Kidney (tissue), 14 donors: Measurements from ENCODE around the gene BNC2. TPM values are rescaled to one million over a fixed set of nuclear protein-coding genes. Genes with fewer than 3 reads are reported as not detected.

Experiments used
- DNase-seq, 5 donors: peaks; one replicate each; pipeline ENCODE4 v3.0.0-alpha.2; 2013 to 2020
- FAIRE-seq: peaks from 2 replicates; lab custom pipeline; 2012; peaks lifted over from hg19 to GRCh38; lab: Jason Lieb, UNC
- H3K27ac ChIP-seq, 2 donors: one replicate each; pipeline ENCODE4 v1.7.0; 2013; ENCODE audit warnings: low read depth in 2 of 2, low read length in 2 of 2, inconsistent platforms in 1 of 2
- H3K27me3 ChIP-seq: one replicate; pipeline ENCODE4 v1.7.1; 2013; ENCODE audit warnings: low read length, inconsistent platforms; ENCODE audit not compliant: control insufficient read depth, insufficient read depth
- H3K36me3 ChIP-seq, 3 donors: one replicate each; pipeline versions ENCODE4 v1.7.0 to v1.7.1; 2013; ENCODE audit warnings: low read length in 3 of 3, control low read depth in 1 of 3, inconsistent platforms in 1 of 3; ENCODE audit not compliant: insufficient read depth in 3 of 3, control insufficient read depth in 2 of 3
- H3K4me1 ChIP-seq, 3 donors: one replicate each; pipeline versions ENCODE4 v1.7.0 to v1.7.1; 2013; ENCODE audit warnings: low read length in 3 of 3, inconsistent platforms in 1 of 3, low read depth in 1 of 3; ENCODE audit not compliant: control insufficient read depth in 2 of 3, insufficient read depth in 2 of 3
- H3K4me3 ChIP-seq, 3 donors: one replicate each; pipeline versions ENCODE4 v1.7.0 to v1.8.1; 2013; ENCODE audit warnings: low read length in 3 of 3, control low read depth in 1 of 3, inconsistent platforms in 1 of 3
- H3K9ac ChIP-seq, 3 donors: one replicate each; pipeline versions ENCODE4 v1.7.0 to v1.7.1; 2013; ENCODE audit warnings: low read length in 3 of 3, control low read depth in 1 of 3, inconsistent platforms in 1 of 3
- H3K9me3 ChIP-seq, 3 donors: one replicate each; pipeline versions ENCODE4 v1.7.0 to v1.7.1; 2013; ENCODE audit warnings: low read length in 3 of 3, control low read depth in 1 of 3, inconsistent platforms in 1 of 3; ENCODE audit not compliant: control insufficient read depth in 2 of 3, insufficient read depth in 1 of 3
- intact Hi-C: fragments of 100-400 bp; cut with DNase I; formaldehyde crosslinking; loops from one replicate; pipeline ENCODE4 v1.11.1; 2022
- polyA plus RNA-seq: library from polyadenylated mRNA; stranded (reverse); fragments of 350-450 nt; fragmentation: Illumina TruSeq; extraction: RNeasy Lipid Tissue Mini Kit (QIAGEN cat#74804); gene quantifications from one replicate; pipeline ENCODE4 v1.2.3, GENCODE V29; 2014; ENCODE audit warnings: low read depth, low replicate concordance; ENCODE audit not compliant: insufficient read depth
- total RNA-seq: library from RNA; stranded (reverse); fragmentation: NEBNext Ultra II Directional; extraction: Animal tissue kit (Norgen Biotek cat#: 25700); gene quantifications from one replicate; pipeline ENCODE4 v1.2.1, GENCODE V29; 2021
- TF ChIP-seq, protein P1 (sequence below): IDR thresholded peaks from 3 replicates; pipeline ENCODE4 v1.5.1; 2012; ENCODE audit warnings: mild to moderate bottlenecking, moderate library complexity, borderline replicate concordance; ENCODE audit not compliant: insufficient read depth; ENCODE audit errors: extremely low read depth
- donor health status: control.
- donor health status: control.
- donor health status: control.
- donor health status: control.
- donor health status: control.
- donor health status: DM: yes; HTN: yes; CAD: no.
- donor health status: Normal renal cell carcinoma (clear cell type).

The BNC2 gene
- total and polyA plus RNA-seq, 2 donors from 2014 or later: 5.4 to 37.9 TPM

GRCh38 chr9:16721972-16722371, 148.5 kb downstream of the BNC2 start:
- no peak for DNase-seq
- intact Hi-C loops: no loop called here
- FAIRE-seq: no peak

GRCh38 chr9:16720386-16720785, 150.1 kb downstream of the BNC2 start:
- Histone ChIP-seq H3K9ac (no peak overlapping the region), H3K36me3 (no peaks in the 10 kb centered on the region), H3K27ac (no peak overlapping the region), H3K4me1 (no peaks in the 10 kb centered on the region), H3K9me3 (no peaks in the 10 kb centered on the region), H3K27me3 (no peaks in the 10 kb centered on the region), H3K4me3 (no peak overlapping the region)
- DNase-seq (no peak), FAIRE-seq (no peak)
- intact Hi-C loops: no loop called here
- TF ChIP-seq, protein P1, sequence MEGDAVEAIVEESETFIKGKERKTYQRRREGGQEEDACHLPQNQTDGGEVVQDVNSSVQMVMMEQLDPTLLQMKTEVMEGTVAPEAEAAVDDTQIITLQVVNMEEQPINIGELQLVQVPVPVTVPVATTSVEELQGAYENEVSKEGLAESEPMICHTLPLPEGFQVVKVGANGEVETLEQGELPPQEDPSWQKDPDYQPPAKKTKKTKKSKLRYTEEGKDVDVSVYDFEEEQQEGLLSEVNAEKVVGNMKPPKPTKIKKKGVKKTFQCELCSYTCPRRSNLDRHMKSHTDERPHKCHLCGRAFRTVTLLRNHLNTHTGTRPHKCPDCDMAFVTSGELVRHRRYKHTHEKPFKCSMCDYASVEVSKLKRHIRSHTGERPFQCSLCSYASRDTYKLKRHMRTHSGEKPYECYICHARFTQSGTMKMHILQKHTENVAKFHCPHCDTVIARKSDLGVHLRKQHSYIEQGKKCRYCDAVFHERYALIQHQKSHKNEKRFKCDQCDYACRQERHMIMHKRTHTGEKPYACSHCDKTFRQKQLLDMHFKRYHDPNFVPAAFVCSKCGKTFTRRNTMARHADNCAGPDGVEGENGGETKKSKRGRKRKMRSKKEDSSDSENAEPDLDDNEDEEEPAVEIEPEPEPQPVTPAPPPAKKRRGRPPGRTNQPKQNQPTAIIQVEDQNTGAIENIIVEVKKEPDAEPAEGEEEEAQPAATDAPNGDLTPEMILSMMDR: no peak

More at GRCh38 chr9:16721972-16722371, 148.5 kb downstream of the BNC2 start:
- Histone ChIP-seq H3K36me3 (no peaks in the 10 kb centered on the region), H3K4me3 (peak overlapping the region in 2 of 3 donors; percentile 1 to 26), H3K27me3 (no peaks in the 10 kb centered on the region), H3K27ac (peak overlapping the region in 1 of 2 donors; percentile 4), H3K9me3 (no peaks in the 10 kb centered on the region), H3K9ac (no peak overlapping the region), H3K4me1 (no peaks in the 10 kb centered on the region)
- TF ChIP-seq, protein P1: no peak

- no peaks in the 10 kb centered on the region for H3K36me3 ChIP-seq
- DNase-seq (no peak), FAIRE-seq (no peak)
- intact Hi-C loops: no loop called here
- H3K4me3 ChIP-seq: no peak overlapping the region
- H3K9me3 ChIP-seq: no peaks in the 10 kb centered on the region
- no peaks in the 10 kb centered on the region for H3K4me1 ChIP-seq
- TF ChIP-seq, protein P1: no peak
- H3K9ac ChIP-seq: no peak overlapping the region
- no peak overlapping the region for H3K27ac ChIP-seq
- H3K27me3 ChIP-seq: no peaks in the 10 kb centered on the region
Observed at GRCh38 chr9:16719921-16720320, 150.5 kb downstream of the BNC2 start.

DNA sequence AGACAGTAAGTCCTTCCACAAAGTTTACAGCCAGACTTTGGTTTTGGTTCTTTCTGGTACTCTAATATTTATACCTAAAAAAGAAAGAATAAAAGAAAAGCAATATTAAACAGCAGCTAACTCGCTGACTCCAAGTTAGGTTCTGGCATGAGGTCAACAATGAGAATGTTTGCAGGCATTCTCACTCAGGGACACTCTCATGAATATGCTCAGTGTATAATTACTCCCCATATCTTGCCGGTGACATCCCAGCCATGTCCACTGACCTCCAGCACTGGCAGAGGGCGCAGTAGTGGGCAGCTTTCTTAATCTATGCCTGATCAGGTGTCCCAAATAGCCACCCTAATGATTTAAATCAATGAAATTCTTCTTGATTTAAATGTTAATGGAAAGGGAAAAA, 151.5 kb downstream of the BNC2 start:
- no peak overlapping the region for H3K9ac ChIP-seq
- FAIRE-seq: no peak

More for the DNA sequence above, 151.5 kb downstream of the BNC2 start:
- no peak for DNase-seq
- no peak overlapping the region for H3K4me3 ChIP-seq
- no peaks in the 10 kb centered on the region for H3K36me3 ChIP-seq
- H3K27me3 ChIP-seq: no peaks in the 10 kb centered on the region
- H3K4me1 ChIP-seq: no peaks in the 10 kb centered on the region
- TF ChIP-seq, protein P1: no peak
- no peak overlapping the region for H3K27ac ChIP-seq
- intact Hi-C loops: no loop called here
- no peaks in the 10 kb centered on the region for H3K9me3 ChIP-seq
